ENCODE results near the gene ZNF511.

The ZNF511 gene

GRCh38 chr10:133332936-133333699 lies 24.4 kb downstream of the ZNF511 start:
- in situ Hi-C loops (cut with MboI; ENCODE audit: low sequenced_read_pairs), result no loop called here

GRCh38 chr10:133334503-133335245 lies 26.0 kb downstream of the ZNF511 start:
- in situ Hi-C loops (cut with MboI; ENCODE audit: low sequenced_read_pairs), result no loop called here

GRCh38 chr10:133335246-133336117 lies 26.8 kb downstream of the ZNF511 start:
- in situ Hi-C loops (cut with MboI; ENCODE audit: low sequenced_read_pairs), result no loop called here

- in situ Hi-C loops (cut with MboI; ENCODE audit: low sequenced_read_pairs), result no loop called here
Measured at GRCh38 chr10:133336118-133336576, 27.4 kb downstream of the ZNF511 start.

- in situ Hi-C loops (cut with MboI; ENCODE audit: low sequenced_read_pairs), result no loop called here
Measured at GRCh38 chr10:133336577-133337369, 28.1 kb downstream of the ZNF511 start, which contains the start of gene CALY. Gene CALY (minus strand): TSS chr10:133336896. CDS start chr10:133328989, 7,907 bp downstream.

- in situ Hi-C loops (cut with MboI; ENCODE audit: low sequenced_read_pairs), result no loop called here
Measured at GRCh38 chr10:133337370-133337725, 28.6 kb downstream of the ZNF511 start.

GRCh38 chr10:133338080-133339071 lies 29.7 kb downstream of the ZNF511 start:
- in situ Hi-C loops (cut with MboI; ENCODE audit: low sequenced_read_pairs), result no loop called here

GRCh38 chr10:133339708-133340380 lies 31.1 kb downstream of the ZNF511 start:
- in situ Hi-C loops (cut with MboI; ENCODE audit: low sequenced_read_pairs), result no loop called here

- in situ Hi-C loops (cut with MboI; ENCODE audit: low sequenced_read_pairs), result no loop called here
Measured at GRCh38 chr10:133341983-133342382, 33.3 kb downstream of the ZNF511 start.

- in situ Hi-C loops (cut with MboI; ENCODE audit: low sequenced_read_pairs), result no loop called here
Measured at GRCh38 chr10:133342942-133343341, 34.2 kb downstream of the ZNF511 start.

GRCh38 chr10:133343558-133343957 lies 34.8 kb downstream of the ZNF511 start:
- in situ Hi-C loops (cut with MboI; ENCODE audit: low sequenced_read_pairs), result no loop called here

GRCh38 chr10:133344236-133344635 lies 35.5 kb downstream of the ZNF511 start:
- in situ Hi-C loops (cut with MboI; ENCODE audit: low sequenced_read_pairs), result no loop called here

GRCh38 chr10:133346413-133346812 lies 37.7 kb downstream of the ZNF511 start:
- in situ Hi-C loops (cut with MboI; ENCODE audit: low sequenced_read_pairs), result no loop called here

GRCh38 chr10:133347710-133348517 lies 39.2 kb downstream of the ZNF511 start:
- in situ Hi-C loops (cut with MboI; ENCODE audit: low sequenced_read_pairs), result no loop called here

- in situ Hi-C loops (cut with MboI; ENCODE audit: low sequenced_read_pairs), result no loop called here
Measured at GRCh38 chr10:133349160-133349568, 40.5 kb downstream of the ZNF511 start.

- in situ Hi-C loops (cut with MboI; ENCODE audit: low sequenced_read_pairs), result no loop called here
Measured at GRCh38 chr10:133349577-133350011, 40.9 kb downstream of the ZNF511 start.

- in situ Hi-C loops (cut with MboI; ENCODE audit: low sequenced_read_pairs), result no loop called here
Measured at GRCh38 chr10:133350283-133350949, 41.7 kb downstream of the ZNF511 start.

All from HL-60/S4 treated with retinoic acid at 250 ng/mL for 4 days and 3 days (cell line).